NCI-H1105 treated with DMSO at 0.1 percent for 48 hours (cell line): Measurements from ENCODE around the gene AUTS2.
A peak's percentile ranks its signal among the peaks of the same experiment; 100 is the strongest.

ENCODE experiments used
- DNase-seq: peaks from one replicate; lab custom pipeline; 2025; lab: John Stamatoyannopoulos, UW

The AUTS2 gene

DNA sequence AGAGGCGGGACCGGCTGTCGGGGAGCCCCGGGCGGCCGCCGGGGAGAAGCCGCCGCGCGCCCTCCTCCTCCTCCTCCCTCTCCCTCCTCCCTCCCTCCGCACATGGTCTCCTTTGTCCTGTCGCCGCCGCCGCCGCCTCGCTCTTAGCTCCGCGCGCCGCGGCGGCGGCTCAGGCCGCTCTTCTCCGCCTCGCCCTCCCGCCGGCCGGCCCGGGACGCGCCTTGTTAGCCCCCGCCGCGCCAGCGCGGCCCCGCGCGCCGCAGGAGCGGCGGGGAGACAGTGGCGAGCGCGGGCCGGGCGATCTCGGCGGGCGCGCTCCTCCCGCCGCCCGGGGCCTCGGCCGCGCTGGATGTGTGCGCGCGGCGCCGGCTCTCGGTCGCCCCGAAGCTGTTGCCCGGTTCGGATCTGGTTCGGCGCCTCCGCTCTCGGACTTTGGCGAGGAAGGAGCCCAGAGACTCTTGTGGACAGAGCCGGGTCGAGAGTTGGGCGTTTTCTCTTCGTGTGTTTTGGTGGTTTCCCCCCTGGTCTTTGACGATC lies 1096.2 kb downstream of the AUTS2 start:
- peak; percentile 33 for DNase-seq

DNA sequence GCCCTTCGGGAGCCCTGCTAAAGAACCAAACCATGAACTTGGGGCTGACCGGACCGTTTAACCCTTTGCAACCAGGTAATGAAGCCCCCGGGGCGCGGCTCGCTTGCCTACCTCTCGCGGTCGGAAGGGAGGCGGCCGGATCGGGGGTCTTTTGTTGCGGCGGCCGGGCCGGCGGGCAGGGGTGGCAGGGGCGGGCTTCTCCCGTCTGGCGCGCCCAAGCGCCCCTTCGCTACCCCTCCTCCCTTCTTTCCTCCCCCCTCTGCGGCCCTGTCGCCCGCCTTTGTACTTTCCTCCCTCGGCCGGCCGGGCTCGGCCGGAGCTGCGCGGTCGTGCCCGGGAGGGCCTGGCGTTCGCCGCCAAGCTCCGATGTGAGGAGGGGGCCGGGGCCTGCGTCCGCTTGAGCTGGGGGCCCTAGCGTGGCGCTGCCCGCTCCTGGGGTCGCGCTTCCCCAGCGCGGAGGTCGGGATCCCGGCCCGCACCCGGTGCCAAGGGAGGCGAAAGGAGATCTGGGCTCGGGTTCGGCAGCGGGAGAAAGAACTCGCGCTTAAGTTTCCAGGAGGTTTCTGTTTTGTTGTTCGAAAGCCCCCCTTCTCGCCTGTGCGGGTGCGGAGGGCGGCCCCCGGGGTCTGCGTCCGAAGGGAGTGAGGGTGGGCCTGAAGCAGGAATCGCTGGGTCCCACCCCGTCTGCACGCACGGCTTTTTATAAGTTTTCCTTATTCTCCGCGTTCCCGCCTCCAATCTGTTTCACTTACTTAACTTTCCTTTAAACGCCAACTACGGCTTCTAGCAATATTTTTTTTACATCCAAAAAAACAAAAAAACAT lies 1096.9 kb downstream of the AUTS2 start:
- DNase-seq = peak; percentile 28

DNA sequence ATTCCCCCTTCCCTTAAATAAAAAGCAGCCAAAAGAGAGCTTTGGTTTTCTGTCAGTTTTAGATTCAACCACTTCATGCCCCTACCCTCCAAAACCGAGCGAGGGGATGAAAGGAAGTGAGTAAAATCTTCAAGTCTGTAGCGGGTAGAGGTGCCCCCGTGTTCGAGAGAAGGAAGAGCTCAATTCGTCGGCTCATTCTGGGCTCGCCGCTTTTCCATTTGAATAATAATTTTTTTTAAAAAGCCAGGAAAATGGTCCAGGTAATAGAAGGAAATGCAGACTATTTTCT lies 1097.5 kb downstream of the AUTS2 start:
- DNase-seq = peak; percentile 28

GRCh38 chr7:70696201-70696754 lies 1098.0 kb downstream of the AUTS2 start:
- peak; percentile 38 for DNase-seq

- peak; percentile 79 for DNase-seq
Measured at GRCh38 chr7:70698219-70698832, 1100.1 kb downstream of the AUTS2 start.

DNA sequence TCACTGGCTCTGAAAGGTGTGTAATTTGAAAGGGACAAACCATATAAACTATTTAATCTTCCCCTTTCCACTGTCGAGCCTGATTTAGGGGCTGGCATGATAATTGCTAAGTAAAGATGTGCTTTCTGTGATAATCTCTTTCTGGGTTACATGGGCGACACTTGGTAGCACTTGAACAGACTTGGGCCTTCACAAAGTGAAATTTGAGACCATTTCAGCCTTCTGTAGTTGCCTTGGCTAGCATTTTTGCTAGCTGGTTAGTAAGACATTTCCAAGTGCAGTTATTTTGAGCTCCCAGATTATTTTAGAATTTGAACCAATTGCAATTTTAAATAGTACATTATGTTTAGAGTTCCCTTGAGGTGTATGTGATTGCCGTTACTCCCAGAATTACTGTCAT lies 1101.0 kb downstream of the AUTS2 start:
- DNase-seq = peak; percentile 27

GRCh38 chr7:70700055-70700940 lies 1102.0 kb downstream of the AUTS2 start:
- DNase-seq = peak; percentile 90

DNA sequence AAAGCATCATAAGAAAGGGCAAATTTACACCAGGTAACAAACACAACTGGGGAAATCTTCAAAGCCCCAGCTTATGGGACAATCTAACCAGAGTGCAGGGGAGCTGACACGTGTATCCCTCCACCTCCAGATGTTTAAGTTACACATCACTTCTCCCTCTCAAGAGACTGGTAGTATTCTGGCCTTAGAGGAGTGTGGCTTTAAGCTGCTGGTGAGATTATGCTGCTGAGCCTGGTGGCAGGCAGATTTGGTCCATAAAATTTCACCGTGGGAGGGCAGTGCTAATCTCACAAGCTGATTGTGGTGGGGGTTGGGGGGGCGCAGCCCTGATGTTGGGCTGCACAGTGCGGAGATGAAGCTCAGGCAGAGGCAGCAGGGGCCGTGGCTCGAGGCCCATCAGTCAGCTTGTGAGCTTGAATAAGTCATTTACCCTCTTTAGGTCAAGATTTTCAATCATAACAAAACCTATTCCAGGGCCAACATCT lies 1102.7 kb downstream of the AUTS2 start:
- DNase-seq = no peak

- DNase-seq = no peak
Measured at GRCh38 chr7:70701477-70701876, 1103.2 kb downstream of the AUTS2 start.

DNA sequence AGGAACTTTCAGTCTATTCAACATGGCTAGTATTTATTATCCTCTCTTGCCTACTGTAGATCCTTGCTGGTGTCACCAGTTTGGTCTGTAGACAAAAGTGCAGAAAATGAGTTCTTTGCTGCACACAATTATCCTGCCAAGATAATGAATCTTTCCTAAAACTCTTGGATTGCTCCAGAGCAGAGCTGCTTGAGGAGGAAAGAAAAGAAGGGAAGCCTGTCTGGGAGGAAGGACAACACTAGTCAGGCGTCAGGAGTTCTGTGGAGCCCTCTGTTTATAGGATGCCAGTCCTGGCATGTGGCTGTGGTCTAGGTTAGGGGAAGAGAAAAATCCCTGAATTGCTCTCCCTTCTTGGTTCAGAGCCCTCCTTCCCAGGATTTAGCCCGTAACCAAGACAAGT lies 1103.7 kb downstream of the AUTS2 start:
- DNase-seq = no peak

GRCh38 chr7:70703785-70704184 lies 1105.5 kb downstream of the AUTS2 start:
- DNase-seq = peak; percentile 75

- peak; percentile 97 for DNase-seq
Measured at GRCh38 chr7:70704831-70705346, 1106.6 kb downstream of the AUTS2 start.

- DNase-seq = no peak
Measured at GRCh38 chr7:70706204-70706603, 1107.9 kb downstream of the AUTS2 start.

GRCh38 chr7:70706698-70707097 lies 1108.4 kb downstream of the AUTS2 start:
- DNase-seq = no peak

- no peak for DNase-seq
Measured at GRCh38 chr7:70707823-70708243, 1109.6 kb downstream of the AUTS2 start.

DNA sequence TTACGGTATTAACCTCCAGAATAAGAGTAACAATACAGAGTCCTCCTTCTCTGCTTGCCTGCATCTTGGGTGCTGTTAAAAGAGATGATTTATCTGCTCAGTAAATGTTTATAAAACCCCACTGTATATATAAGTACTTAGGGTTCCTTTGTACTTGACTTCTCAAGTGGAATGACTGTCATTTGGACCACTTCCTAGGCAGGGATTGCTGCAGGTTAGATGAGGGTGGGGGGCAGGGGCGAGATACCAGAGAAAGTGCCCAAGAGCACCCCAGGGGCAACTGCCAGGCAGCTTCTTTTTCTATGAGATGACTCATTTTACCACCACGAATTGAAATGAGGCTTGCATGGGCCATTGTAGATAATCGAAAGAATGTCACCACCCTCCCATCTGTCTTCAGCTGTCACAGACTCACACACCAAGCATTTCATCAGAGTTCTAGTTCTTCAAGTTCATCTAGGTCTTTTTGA lies 1111.8 kb downstream of the AUTS2 start:
- DNase-seq = no peak

DNA sequence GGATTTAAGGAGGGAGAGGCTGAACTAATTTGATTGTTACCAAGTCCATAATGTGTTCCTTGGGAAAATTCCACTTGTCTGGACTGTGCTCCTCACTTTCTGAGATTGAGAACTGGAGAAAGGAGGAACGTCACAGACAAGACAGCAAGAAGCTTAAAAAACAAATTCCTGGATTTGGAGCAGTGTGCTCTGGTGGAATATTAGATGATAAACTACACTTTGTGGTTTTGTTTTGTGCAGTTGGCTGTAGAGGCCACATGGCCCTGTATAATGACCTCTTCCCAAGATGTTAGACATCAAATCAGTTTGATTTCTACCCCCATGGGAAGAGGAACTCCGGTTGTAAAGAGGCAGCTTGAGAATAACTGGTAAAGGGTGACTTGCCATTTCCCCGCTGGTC lies 1112.4 kb downstream of the AUTS2 start:
- DNase-seq = no peak

GRCh38 chr7:70711452-70711851 lies 1113.2 kb downstream of the AUTS2 start:
- DNase-seq = no peak

DNA sequence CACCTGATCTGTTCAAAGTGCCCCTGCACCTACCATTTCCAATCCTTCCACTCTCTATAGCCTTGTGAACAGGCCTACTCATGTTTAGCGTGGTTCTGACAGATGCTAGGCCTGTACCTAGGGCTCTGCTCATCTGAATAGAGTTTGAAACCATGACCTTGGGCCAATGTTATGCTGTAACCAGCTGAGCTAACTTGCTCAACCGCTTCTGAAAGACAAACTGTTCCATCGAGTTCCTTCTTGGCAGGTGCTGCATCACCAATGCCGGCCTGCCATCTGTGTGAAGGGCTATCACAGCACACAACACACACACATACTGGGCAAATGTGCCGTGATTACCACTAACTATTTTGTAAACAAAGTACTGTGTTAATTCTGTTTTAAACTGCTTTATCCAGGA lies 1114.7 kb downstream of the AUTS2 start:
- DNase-seq = no peak

DNA sequence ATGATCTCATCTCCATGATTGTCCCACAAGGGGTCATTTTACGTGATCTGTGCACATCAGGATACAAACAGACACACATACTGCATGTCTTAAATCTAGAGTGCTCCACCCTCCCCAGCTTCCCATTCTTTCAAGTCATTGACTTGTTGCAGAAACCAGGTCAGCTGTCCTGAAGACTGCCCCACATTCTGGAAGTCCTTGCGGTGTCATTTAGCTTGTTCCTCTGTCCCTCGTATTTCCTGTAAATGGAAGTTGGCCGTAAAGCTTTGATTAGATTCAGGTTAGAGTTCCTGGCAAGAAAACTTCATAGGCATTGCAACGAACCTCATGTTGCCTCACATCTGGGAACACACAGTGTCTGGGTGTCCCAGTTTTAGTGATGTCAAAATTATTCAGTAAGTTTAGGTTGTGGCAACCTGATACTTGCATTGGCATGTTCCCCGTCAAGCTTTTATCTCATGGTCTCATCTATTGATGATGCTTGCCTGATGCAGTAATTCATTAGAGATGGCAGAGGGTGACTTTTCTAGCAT lies 1116.3 kb downstream of the AUTS2 start:
- no peak for DNase-seq

DNA sequence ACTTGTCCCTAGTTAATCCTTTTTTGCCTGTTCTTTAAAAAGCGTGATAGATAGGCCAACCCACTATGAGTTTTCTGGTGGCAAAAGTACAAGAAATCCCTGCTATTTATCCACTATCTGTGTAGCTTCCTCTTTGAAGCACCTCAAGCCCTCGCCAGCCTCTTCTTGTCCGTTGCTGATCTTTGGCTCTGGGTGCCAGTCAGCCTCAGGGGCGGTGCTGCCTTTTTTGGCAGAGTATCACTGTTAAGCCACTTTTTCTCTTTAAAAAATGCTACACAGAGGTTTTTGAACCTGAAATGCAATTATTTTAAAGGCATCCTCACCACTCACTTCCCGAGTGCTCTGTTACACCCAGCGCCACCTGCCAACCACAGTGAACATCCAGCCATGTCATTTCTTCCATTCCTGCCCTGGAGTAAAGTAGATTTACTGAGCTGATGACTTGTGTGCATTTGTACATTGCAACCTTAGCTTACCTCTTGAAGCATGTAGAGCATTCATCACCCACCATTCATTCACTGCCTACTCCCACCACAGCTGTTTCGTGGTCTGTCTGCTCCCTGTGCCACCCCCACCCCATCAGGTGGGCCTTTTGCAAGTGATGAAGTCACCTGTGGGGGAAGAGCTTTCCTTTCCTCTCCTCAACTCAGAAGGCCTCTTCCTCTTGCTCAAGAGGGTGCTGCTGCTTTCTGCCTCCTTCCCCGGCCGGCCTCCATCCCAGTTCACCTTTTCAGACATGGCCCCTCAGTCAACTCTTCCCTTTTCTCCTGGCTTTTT lies 1119.5 kb downstream of the AUTS2 start:
- DNase-seq = no peak
